HG03039 (cell line): Measurements from ENCODE around the gene TRAF3IP3.

Experiments
- ATAC-seq: cut with Tn5 transposase; IDR thresholded peaks from one replicate; pipeline ENCODE4 v1.9.1; 2021; ENCODE audit warnings: mild to moderate bottlenecking, moderate library complexity; ENCODE audit not compliant: unreplicated experiment

The TRAF3IP3 gene

GRCh38 chr1:209766051-209766450 is 10.2 kb downstream of the TRAF3IP3 start:
- ATAC-seq, result no peak

GRCh38 chr1:209767096-209767495 is 11.2 kb downstream of the TRAF3IP3 start:
- ATAC-seq, result no peak

GRCh38 chr1:209767706-209768105 is 11.9 kb downstream of the TRAF3IP3 start:
- no peak for ATAC-seq

DNA sequence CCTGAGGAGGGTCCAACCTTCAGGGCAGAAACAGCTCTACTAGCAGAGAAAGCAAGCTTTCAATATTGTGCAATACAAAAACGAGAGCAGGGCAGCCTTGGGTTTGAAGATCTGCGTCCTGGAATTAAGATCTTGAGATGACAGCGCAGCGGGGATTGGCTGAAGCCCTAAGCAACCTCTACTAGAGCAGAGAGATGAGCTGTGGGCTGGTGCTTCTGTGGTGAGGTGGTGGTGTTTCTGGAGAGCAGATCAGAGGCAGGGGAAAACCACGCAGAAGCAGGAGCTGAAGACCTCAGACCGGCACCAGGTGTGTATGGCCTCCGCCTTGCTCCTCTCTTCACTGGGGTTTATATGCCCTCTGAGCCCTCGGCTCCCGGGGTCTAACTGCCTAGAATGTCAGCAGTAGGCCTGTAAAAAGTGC is 12.5 kb downstream of the TRAF3IP3 start:
- ATAC-seq, result peak; percentile 87

DNA sequence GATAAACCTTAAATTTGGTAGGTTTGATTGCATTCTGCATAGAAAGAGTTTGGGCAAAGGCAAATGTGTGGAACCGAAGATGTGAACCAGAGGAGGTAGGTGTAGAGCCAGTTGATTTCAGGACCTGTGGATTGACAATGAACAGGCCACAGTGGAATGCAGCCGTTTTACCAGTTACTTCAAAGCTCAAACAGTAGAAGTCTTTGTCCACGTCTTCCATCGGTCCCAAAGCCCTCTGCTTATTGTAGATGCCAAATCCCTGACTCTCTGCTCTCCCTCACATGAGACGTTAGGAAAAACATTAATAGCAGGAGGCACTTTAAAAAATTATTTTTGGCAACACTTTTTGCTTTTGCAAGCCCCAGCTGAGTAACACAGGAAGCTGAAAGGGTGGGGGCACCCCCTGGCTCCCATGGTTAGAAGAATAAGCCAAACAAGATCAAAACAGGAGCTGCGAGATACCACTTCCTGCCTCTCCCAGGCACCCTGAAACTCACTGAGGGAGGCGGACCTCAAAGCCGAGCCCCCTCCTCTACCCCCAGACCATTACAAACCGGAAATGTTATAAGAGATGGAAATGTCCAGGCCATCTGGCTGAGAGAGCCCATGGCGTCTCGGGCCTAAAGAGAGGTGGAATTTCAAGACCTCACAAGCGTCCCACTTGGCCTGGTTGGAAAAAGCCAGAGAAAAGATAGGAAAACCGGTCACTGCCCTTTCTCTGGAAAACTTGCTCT is 13.5 kb downstream of the TRAF3IP3 start:
- ATAC-seq, result peak; percentile 63

DNA sequence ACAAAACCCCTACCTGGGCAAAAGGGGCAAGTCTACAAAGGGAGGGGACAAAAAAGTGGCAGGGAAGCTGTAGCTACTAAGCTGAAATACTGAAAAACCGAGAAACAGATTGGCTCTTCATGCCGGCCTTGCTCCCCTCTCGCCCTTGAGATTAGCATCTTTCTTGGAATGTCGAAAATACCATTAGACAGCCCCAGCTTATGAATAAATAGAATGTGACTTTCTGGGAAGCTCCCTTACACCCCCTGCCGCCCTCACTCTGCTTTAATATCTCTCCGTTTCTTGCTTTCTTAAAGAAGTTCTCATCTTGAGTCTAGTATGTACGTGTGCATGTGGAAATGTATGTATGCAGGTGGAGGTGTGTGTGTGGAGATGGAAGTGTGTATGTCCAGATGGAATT is 14.1 kb downstream of the TRAF3IP3 start:
- no peak for ATAC-seq

GRCh38 chr1:209770636-209771415 is 15.0 kb downstream of the TRAF3IP3 start:
- ATAC-seq, result no peak

- ATAC-seq, result no peak
These were observed 16.3 kb downstream of the TRAF3IP3 start for GRCh38 chr1:209772126-209772525.

- ATAC-seq, result peak; percentile 59
These were observed 18.7 kb downstream of the TRAF3IP3 start for GRCh38 chr1:209774592-209774991.

- ATAC-seq, result no peak
These were observed 19.8 kb downstream of the TRAF3IP3 start for GRCh38 chr1:209775678-209776077.

DNA sequence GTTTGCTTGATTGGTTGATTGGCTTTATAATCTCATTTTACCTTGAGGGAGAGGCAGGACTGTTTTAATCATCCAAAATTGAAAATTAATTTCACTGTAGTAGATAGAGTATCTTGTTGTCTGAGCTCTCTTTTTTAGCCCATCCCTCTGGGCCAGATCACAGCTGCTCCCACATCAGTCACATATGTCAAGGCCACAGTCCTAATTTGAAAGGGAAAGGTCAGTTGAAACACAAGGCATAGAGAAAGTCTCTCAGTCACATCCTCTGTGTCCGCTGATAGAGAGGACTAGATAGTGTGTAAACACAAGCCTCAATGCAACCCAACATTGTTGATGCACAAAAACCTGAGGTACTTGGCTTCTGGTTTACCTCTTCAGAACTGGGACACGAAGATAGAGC is 21.7 kb downstream of the TRAF3IP3 start:
- ATAC-seq, result no peak

DNA sequence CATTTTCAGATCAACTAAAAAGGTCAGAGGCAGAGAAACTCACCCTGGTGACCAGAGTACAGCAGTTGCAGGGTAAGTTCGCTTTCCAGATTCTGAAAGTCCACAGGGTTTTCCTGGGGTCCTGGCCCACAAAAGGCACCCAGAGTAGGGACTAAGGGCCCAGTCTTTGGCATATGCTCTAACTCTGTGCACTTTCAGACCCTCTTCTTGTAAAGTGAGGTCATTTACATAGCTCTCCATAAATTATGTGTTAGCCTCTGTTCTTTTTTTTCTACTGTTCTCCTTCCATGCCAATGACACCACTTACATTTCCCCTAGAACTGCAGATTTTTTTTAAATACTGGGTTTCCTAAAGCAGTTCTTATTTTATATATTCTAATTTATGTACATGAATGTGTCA is 22.2 kb downstream of the TRAF3IP3 start:
- ATAC-seq, result no peak

- ATAC-seq, result no peak
These were observed 24.4 kb downstream of the TRAF3IP3 start for GRCh38 chr1:209780268-209780667.

DNA sequence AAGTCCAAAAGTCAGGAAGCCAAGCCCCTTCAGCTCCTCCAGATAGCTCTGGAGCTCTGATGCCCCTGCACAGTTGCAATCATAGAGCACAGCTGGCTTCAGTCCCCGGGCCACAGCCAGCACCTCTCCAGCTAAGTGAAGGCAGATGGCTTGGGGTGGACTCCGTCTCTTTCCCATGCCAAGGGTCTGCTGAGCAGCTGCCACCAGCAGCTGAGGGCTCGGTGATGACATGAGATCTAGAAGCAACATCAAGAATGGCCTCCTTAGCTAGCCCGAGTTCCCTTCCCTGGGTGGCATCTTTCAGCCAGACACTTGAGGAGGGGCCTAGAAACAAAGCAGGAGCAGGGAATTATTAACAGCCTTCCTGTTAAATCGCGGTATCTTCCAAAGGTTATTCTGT is 27.5 kb downstream of the TRAF3IP3 start:
- ATAC-seq, result no peak

GRCh38 chr1:209784265-209785169 is 28.7 kb downstream of the TRAF3IP3 start, which contains the start of gene C1orf74:
Gene C1orf74 (minus strand): TSS chr1:209784559. CDS start chr1:209783634, 925 bp downstream.
- peak; percentile 99 for ATAC-seq

DNA sequence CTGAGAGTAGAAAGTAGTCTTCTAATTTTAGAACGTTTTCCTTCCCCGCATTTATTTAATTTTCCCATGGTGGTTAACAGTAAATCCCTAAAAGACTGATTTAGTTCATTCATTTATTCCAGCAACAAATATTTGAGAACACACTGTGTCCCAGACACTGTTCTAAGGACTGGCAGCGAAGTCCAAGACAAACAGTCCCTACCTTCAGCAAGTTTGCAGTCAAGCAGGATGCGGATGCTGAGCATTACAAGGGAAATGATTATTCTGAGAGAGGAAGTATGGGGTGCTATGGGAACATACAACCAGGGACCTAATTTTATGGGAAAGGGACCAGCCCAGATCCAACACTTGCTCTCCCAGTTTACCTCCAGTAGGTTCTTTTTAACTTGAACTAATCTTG is 29.7 kb downstream of the TRAF3IP3 start:
- ATAC-seq, result no peak

DNA sequence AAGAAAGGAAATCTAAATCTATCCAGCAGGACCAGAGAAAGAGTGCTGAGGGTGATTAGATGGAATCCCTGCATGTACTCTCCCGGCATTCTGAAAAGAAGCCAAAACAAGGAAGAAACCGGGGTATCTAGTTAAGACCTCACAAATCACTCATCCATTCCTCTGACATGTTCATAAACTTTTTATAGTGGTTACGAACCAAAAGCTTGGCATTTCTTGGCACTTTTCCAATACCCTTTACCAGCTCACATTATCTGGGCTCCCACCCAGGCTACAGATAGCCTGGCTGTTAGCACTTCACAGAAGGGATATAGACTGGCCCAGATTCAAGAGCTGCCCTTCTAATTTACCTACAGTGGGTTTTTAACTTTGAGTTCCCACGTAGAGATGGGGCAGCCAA is 30.3 kb downstream of the TRAF3IP3 start:
- no peak for ATAC-seq

- ATAC-seq, result no peak
These were observed 31.7 kb downstream of the TRAF3IP3 start for GRCh38 chr1:209787551-209787950.

DNA sequence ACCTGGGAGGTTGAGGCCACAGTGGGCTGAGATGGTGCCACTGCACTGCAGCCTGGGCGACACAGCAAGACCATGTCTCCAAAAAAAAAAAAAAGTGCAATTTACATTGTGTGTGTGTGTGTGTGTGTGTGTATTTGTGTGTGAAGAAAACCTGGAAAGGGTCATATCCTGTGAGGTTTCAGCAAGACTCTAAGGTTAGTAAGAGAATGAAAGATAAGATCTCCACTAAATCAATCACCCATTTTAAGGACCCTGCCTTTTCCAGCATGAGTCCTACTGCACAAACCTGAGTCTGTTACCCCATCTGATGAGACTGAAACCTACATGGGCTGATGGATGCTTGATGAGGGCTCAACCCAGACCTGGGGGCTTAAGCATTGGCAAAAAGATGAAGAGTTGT is 33.4 kb downstream of the TRAF3IP3 start:
- no peak for ATAC-seq

DNA sequence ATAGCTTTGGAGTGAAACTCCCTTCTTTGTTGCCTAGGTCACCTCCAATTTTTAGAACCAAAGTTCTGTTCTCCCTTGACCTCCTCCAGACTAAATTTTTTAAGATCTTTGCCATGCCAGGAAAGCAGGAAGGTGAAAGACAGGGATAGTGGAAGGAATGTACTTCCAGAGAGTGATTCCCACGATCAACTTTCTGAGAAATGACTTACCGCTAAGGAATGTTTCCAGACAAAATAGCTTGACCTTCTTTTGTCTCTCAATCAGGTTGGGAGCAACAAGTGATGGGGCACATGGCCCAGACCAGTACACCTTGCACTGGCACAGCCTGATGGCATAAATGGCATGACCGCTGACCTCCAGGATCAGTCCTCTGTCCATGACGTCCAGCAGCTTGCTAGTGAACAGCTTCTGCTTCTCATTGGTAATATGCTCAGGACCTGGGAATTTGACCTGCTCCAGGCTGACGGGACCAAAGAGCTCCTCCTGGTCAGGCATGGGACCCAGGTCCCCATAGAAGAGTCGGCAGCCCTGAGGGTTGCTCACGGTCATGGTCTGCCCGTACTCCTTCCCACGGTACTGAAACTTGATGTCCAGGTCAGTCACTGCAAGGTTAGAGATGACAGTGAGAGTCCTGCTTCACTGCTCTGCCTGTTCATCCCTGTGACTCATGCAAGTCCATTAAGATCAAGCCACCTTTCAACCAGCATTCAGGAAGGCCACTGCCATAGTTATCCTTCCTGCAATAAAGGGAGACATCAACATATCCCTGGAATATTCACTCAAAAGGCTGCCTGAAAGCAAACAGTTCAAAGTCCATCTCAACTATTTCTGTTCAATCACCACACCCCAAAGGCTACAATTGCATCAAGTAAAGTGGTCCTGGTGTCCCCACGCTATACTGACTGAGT is 34.7 kb downstream of the TRAF3IP3 start:
- ATAC-seq, result no peak
